Stimulated activated CD4-positive, alpha-beta T cell treated with anti-CD3 and anti-CD28 coated beads, TNF-alpha, amount 100 ng/mL, for 48 hours (primary cell): ENCODE data around the gene RAD54L.
"Not testable (repeated sequence)": the region's sequence is repeated elsewhere in the genome, so short reads cannot be mapped to it uniquely, and the experiment has no call there.

Source experiments
- DNase-seq, 3 donors: peaks; one replicate each; pipeline ENCODE4 v3.0.0-alpha.2; 2020; ENCODE audit warnings: low read depth in 3 of 3

RAD54L gene

DNA sequence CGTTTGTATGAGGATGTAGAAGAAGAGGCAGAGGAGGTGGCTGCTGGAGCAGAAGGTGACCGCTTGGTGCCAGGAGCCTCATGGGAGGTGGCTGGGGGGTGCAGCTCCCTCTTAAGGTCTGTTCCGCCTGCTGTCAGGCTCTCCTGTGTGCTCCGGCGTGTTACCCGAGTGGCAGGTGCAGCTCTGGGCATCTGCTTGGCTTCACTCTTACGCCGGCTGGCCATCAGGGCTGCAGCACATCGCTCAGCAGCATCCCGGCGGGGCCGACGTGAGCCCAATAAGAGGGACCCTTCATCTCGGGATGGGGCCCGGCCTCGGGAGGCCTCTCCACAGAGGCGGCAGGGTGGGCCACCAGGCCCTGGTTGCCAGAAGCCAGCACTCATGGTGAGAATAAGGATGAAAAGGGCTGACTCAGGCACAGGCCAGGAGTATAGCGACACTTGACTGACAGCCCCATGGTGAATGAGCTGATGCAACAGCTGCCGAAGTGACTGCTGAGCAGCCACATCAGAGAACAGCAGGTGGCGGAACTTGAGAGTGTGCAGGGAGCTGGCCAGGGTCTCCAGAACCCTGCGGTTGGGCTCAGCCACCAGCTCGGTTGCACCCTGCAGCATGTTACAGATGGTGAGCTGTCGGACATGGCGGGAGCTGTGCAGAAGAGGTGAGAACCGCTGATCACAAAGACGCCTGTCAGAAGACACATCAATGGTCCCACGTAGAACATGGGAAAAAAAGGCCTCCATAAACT is 38.3 kb downstream of the RAD54L start:
- peak in 2 of 3 donors; percentile 25 to 43 for DNase-seq

DNA sequence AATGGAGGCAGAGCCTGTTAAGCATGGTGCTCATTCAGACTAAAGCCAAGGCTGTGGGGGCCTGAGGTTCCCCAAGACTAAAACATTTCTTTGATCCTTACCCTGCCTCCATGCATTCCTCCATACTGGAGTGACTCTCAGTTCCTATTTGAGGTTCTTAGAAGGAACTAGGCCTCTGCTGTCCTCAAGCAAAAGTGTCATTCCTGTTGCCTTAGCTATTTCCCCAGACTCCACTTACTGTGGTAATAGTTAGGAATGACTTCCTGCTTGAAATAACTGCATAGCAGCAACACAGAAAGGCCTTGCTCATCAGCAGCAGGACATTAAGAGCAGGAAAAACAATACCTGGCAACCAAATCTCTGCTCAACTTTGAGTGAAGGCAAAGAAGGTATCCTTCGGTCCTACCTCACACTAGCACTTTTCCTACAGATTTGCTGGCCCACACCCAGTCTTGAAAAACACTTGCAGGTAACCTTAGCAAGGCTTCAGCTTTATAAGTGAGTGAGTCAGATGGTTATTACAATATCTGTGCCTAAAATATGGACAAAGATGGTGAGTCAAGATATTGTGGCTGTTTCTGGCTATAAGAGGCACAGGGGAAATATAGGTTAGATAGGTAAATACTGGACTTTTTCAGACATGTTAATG is 41.0 kb downstream of the RAD54L start:
- DNase-seq: no peak

GRCh38 chr1:46289134-46289494 is 41.6 kb downstream of the RAD54L start:
- DNase-seq: no peak

GRCh38 chr1:46289976-46290375 is 42.4 kb downstream of the RAD54L start:
- DNase-seq: no peak

DNA sequence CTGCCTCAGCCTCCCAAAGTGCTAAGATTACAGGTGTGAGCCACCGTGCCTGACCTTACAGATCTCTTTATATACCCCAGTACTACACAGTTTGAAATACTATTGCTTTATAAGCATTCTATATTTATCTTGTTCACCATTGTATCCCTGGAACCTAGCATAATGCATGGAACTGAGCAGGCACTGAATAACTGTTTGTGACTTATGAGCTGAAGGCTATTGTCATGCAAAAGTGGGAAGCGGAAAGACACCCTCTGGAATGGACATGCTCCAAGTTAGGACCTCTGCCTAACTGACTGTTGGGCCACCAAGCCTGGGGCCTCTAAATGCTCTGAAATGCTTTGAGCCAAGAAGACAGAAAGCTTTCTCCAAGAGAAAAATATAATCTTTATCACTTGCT is 47.7 kb downstream of the RAD54L start:
- DNase-seq: no peak

- no peak for DNase-seq
These were observed 50.8 kb downstream of the RAD54L start for GRCh38 chr1:46298387-46298786.

GRCh38 chr1:46300673-46301405 is 53.3 kb downstream of the RAD54L start:
- no peak for DNase-seq

- no peak for DNase-seq
These were observed 53.8 kb downstream of the RAD54L start for GRCh38 chr1:46301406-46301807.

DNA sequence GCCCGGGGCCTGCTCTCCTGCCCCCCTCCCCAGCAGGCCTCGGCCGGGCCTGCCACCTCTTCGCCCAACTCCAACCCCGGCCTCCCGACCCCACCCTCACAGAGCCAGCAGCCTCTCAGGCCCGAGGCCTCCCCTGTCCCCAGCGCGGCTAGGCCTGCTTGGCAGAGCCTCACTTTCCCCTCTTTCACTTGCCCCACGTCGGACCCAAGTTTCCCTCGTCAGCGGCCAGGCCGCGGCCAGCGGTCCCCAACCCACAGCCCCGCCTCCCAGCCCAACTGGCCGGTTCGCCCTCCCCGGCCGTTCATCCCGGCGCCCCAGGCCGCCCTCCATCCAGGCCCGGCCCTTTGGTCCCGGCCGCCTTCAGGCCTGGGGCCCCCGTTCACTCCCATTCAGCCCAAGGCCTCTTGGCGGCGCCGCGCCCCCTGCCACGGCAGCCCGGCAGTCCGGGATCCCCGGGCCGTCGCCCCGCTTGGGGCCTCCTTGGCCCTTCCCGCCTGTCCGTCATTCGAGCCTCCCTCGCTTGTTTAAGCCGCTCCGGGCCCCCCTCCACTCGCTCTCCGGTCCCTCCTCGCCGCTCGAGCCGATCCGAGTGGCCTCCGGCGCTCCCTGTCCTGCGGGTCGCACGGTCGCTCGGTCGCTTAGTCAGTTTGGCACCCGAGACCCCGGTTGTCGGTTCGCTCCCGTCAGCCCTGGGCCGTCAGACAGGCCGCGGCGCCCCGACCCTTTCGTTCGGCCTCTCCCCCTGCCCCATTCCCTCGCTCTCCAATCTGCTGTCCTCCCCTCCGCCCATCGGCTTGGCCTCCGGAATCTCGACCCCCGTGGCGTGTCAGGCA is 54.5 kb downstream of the RAD54L start:
- peak in 1 of 3 donors; percentile 41 for DNase-seq

DNA sequence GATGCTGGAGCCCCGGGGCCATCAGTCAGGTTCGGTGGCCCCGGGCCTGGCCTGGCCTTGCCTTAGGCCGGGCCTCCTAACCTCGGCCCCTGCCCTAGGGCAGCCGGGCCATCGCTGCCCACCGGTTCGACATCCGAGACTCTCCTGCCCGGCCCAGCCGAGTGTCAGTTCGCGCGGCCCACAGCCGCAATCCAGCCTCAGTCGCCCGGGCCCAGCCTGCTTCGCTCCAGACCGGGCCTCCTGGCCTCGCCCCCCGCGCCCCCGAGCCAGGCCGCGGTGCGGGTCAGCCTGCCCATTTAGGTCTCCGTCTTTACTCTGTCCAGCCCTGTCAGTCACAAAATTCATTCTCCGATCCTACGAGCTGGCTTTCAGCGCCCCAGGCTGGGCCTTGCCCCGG is 55.1 kb downstream of the RAD54L start:
- peak in 1 of 3 donors; percentile 21 for DNase-seq

DNA sequence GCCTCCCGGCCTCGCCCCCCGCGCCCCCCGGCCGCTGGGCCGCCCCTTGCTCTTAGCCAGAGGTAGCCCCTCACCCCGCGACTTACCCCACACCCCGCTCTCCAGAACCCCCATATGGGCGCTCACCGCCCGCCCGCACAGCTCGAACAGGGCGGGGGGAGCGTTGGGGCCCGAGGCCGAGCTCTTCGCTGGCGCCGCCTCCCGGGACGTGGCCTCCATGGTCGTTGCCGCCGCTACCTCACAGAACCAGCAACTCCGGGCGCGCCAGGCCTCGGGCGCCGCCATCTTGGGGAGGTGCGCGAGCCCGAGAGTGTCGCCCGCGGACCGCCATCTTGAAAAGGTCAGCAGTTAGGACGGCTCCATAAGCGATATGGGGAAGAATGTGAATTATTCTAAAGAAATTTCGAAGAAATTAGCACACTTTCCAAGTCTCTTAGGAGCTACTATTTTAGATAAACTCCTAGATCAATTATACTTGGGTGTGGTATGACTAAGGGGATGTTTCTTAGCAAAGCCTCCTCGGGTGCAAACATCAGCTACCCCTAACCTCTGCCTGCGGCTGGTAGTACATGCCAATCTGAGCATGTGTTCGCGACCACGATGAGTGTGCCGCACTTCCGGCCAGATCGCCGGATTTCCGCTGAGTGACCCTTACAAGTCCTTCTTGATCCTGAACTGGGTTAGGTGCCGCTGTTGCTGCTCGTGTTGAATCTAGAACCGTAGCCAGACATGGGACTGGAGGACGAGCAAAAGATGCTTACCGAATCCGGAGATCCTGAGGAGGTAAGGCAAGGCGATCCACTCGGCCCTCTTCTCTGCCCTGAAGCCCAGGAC is 55.7 kb downstream of the RAD54L start, which contains the start of the genes LRRC41 and UQCRH:
LRRC41 (minus strand) TSS at position 579 of the 834 bp plus-strand sequence; CDS start at position 285, 294 bp downstream.
UQCRH (plus strand) TSS at position 661 of the 834 bp plus-strand sequence; CDS start at position 730, 69 bp downstream.
- peak; percentile 79 to 90 (median 89) for DNase-seq

- DNase-seq: no peak
These were observed 56.3 kb downstream of the RAD54L start for GRCh38 chr1:46303872-46304326.

DNA sequence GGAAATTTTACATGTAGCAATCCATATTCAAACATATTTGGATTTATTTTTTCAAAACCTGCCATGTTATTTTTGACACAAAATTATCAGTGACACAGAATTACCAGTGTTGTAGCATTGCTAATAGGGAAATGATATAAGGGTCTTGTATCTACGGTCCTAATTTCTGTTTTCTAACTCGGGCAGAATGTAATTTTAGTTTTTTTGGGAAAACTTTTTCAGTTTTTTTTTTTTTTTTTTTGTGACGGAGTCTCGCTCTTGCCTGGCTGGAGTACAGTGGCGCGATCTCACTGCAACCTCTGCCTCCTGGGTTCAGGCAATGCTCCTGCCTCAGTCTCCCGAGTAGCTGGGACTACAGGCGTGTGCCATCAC is 58.6 kb downstream of the RAD54L start:
- no peak for DNase-seq

DNA sequence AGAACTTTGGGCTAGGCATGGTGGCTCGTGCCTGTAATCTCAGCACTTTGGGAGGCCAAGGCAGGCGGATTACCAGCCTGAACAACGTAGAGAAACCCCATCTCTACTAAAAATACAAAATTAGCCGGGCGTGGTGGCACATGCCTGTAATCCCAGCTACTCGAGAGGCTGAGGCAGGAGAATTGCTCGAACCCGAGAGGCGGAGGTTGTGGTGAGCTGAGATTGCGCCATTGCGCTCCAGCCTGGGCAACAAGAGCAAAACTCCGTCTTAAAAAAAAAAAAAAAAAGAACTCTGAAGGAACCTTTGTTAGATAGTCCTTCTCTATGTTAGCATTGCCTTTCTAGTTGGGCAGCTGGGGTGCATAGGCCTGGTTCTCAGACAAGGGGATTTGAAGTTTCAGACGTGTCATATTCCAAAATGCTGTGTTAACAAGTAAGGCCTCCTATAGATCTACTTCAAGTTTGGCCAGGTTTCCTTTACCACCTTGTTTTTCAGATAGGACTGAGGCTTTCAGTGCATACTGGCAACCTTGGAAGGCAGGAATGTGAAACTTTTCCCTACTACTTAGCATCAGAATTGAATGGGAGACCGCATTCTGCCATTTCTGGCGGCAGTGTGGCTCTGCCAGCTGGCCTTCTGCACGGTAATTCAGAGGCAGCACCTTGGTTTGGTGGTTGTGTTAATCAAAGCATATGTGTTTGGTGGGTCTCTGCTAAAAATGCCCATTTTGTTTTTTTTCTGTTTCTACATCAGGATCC is 62.0 kb downstream of the RAD54L start:
- DNase-seq: no peak

DNA sequence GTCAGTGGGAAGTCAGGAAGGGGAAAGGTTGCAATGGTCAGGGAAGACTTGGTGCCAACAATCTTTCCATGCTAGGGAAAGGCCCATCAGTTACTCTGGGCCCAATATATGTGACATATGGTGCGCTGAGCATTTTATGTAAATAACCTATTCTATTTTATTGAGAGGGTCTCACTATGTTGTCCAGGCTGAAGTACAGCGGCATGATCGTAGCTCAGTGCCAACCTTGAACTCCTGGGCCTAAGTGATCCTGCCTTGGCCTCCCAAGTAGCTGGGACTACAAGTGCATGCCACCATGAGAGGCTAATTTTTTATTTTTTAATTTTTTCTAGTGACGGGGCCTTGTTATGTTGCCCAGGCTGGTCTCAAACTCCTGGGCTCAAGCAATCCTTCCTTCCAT is 62.8 kb downstream of the RAD54L start:
- no peak for DNase-seq

GRCh38 chr1:46315669-46316403 is 68.3 kb downstream of the RAD54L start:
- no peak for DNase-seq

DNA sequence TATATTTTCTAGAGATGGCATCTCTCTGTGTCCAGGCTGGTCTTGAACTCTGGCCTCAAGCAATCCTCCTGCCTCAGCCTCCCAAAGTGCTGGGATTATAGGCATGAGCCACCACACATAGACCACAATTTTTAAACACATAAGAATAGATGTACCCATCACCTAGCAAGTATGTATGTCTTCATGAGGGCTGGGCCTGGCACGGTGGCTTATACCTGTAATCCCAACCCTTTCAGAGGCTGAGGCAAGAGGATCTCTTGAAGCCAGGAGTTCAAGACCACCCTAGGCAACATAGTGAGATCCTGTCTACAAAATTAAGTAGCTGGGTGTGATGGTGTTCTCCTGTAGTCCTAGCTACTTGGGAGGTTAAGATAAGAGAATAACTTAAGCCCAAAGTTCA is 69.8 kb downstream of the RAD54L start:
- DNase-seq: no peak

DNA sequence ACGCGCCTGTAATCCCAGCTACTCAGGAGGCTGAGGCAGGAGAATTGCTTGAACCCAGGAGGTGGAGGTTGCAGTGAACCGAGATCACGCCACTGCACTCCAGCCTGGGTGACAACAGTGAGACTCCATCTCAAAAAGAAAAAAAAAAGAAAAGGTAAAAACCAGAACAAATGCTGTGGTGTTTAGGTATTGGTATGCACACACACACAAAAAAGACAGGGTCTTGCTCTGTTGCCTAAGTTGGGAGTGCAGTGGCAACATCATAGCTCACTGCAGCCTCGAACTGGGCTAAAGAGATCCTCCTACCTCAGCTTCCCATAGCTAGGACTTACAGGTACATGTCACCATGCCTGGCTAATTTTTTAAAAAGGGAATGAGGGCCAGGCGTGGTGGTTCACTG is 71.7 kb downstream of the RAD54L start:
- DNase-seq: not testable (repeated sequence)
